Progenitor cell of endocrine pancreas (in vitro differentiated cells): ENCODE results near the gene CLEC18C. TPM values are rescaled to one million over a fixed set of nuclear protein-coding genes. Genes with fewer than 3 reads are reported as not detected.

Source experiments
- DNase-seq: peaks from one replicate; pipeline ENCODE4 v3.0.0; 2021; ENCODE audit warnings: low spot score; ENCODE audit not compliant: unreplicated experiment
- H3K27ac Mint-ChIP-seq: 2 replicates; pipeline ENCODE4 v1.8.0; 2021; ENCODE audit warnings: mild to moderate bottlenecking, moderate library complexity, mixed read lengths
- H3K27me3 Mint-ChIP-seq: 2 replicates; pipeline ENCODE4 v1.8.0; 2021; ENCODE audit warnings: mixed read lengths
- H3K36me3 Mint-ChIP-seq: 2 replicates; pipeline ENCODE4 v1.8.0; 2022; ENCODE audit warnings: mixed read lengths; ENCODE audit not compliant: insufficient read depth
- H3K4me1 Mint-ChIP-seq: 2 replicates; pipeline ENCODE4 v1.8.0; 2021; ENCODE audit warnings: low read depth, mixed read lengths
- H3K4me3 Mint-ChIP-seq: 2 replicates; pipeline ENCODE4 v1.8.0; 2021; ENCODE audit warnings: low read depth, mild to moderate bottlenecking, moderate library complexity, mixed read lengths
- H3K9me3 Mint-ChIP-seq: 2 replicates; pipeline ENCODE4 v1.8.0; 2021; ENCODE audit warnings: low read depth, mixed read lengths
- total RNA-seq: library from RNA; stranded (reverse); gene quantifications from 2 replicates; pipeline ENCODE4 v1.2.1, GENCODE V29; 2021
- TF ChIP-seq, protein P1 (sequence below): fragments of 200-600 bp; sonication (generic); IDR thresholded peaks from one replicate; pipeline ENCODE4 v1.5.0; 2021; ENCODE audit warnings: antibody characterized with exemption, mild to moderate bottlenecking; ENCODE audit not compliant: unreplicated experiment

Gene CLEC18C
- total RNA-seq, 1 donor from 2014 or later, result 0.17 TPM

DNA sequence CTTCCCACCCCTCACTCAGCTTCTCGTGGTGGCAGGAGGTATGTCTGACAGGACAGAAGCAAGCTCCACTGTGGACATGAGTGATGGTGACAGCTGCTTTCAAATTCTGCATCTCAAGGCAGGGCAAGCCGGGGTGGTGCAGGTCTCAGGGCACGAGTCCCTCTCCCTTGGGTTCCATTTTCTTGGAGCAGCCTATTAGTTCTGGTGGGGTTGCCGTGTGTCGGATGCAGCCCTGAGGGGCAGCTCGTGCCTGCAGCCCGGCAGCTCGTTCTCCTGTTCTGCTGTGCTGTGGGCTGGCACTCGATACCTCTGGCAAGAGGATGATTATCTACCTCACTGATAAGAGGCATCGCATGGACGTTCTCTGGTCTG is 16.5 kb upstream of the CLEC18C start:
- H3K4me3 Mint-ChIP-seq, result no peak overlapping the region
- peaks cover 24% of the 10 kb centered on the region for H3K36me3 Mint-ChIP-seq
- peak overlapping the region; percentile 62 for H3K27ac Mint-ChIP-seq
- H3K4me1 Mint-ChIP-seq, result no peaks in the 10 kb centered on the region
- DNase-seq, result no peak
- TF ChIP-seq, protein P1, sequence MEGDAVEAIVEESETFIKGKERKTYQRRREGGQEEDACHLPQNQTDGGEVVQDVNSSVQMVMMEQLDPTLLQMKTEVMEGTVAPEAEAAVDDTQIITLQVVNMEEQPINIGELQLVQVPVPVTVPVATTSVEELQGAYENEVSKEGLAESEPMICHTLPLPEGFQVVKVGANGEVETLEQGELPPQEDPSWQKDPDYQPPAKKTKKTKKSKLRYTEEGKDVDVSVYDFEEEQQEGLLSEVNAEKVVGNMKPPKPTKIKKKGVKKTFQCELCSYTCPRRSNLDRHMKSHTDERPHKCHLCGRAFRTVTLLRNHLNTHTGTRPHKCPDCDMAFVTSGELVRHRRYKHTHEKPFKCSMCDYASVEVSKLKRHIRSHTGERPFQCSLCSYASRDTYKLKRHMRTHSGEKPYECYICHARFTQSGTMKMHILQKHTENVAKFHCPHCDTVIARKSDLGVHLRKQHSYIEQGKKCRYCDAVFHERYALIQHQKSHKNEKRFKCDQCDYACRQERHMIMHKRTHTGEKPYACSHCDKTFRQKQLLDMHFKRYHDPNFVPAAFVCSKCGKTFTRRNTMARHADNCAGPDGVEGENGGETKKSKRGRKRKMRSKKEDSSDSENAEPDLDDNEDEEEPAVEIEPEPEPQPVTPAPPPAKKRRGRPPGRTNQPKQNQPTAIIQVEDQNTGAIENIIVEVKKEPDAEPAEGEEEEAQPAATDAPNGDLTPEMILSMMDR, result no peak
- no peaks in the 10 kb centered on the region for H3K9me3 Mint-ChIP-seq
- H3K27me3 Mint-ChIP-seq, result no peaks in the 10 kb centered on the region

DNA sequence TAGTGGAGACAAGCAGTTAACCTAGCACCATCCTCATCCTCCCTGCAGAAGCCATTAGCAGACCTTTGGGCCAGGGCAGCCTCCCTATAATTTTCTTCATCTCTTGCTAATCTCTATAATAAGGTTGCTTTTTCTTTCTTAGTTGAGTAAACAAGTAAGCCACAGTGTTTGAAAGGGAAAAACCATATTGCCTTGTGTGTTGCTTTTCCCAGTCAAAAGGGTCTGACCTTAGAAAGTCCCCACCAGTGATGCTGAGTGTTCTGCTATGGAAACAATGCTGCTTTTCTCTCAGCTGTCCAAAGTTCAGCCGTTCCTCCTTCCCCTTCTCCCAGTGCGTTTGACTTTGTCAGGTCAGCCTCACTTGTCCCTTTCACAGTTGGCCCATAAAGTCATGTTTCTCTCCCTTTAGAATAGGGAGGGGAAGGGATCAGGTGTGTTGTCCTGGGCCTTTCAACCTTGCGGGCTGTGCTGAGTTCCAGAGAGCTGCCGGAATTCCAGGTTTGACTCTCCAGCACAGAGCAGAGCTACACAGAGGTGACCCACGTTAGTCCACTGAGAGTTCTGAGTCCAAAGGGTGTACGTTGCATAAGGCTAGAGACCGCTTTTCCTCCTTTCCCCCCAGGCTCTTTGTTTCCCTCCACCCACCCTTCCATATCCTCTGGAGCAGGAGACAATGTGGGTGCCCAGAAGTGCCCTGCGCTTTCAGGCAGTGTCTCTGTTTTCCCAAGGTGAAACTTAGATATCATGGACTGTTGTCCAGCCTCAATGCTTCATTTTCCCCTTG is 15.9 kb upstream of the CLEC18C start:
- Mint-ChIP-seq H3K9me3 (no peaks in the 10 kb centered on the region), H3K27ac (peak overlapping the region; percentile 62), H3K4me3 (no peak overlapping the region), H3K36me3 (peaks cover 22% of the 10 kb centered on the region), H3K4me1 (no peaks in the 10 kb centered on the region), H3K27me3 (no peaks in the 10 kb centered on the region)
- TF ChIP-seq, protein P1, result no peak
- no peak for DNase-seq

DNA sequence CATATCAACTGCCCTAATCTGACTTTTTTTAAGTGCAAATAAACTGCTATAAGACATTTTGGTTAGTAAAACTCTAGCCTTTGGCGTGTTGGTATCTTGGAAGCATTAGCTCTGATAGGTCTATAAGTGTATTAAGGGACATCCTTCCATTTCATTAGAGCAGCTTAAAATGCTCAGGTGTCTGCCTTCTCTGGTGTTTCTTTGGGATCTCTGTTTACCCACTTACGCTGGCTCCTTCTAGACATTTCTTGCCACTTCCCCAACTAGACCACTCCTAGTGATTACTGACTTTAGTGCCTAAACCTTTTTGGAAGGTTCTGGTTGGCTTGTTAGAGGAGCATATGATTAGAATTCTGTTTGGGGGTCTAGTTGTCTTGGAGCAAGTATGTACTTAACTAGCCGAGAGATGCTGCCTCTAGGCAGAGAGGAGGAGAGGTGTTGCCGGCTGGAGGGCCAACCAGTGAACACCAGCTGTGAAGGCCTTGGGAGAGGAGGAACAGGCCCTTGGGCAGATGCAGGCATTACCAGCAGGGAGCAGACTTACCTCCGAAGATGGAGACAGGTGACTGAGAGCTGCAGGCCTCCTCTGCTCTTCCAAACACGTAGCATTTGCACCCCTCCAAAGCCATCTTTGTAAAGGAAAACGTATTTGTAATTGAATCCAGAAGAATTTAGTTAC is 15.2 kb upstream of the CLEC18C start:
- Mint-ChIP-seq H3K27me3 (no peaks in the 10 kb centered on the region), H3K4me3 (no peak overlapping the region), H3K4me1 (no peaks in the 10 kb centered on the region), H3K9me3 (no peaks in the 10 kb centered on the region), H3K36me3 (peaks cover 18% of the 10 kb centered on the region), H3K27ac (no peak overlapping the region)
- no peak for DNase-seq
- TF ChIP-seq, protein P1, result no peak

DNA sequence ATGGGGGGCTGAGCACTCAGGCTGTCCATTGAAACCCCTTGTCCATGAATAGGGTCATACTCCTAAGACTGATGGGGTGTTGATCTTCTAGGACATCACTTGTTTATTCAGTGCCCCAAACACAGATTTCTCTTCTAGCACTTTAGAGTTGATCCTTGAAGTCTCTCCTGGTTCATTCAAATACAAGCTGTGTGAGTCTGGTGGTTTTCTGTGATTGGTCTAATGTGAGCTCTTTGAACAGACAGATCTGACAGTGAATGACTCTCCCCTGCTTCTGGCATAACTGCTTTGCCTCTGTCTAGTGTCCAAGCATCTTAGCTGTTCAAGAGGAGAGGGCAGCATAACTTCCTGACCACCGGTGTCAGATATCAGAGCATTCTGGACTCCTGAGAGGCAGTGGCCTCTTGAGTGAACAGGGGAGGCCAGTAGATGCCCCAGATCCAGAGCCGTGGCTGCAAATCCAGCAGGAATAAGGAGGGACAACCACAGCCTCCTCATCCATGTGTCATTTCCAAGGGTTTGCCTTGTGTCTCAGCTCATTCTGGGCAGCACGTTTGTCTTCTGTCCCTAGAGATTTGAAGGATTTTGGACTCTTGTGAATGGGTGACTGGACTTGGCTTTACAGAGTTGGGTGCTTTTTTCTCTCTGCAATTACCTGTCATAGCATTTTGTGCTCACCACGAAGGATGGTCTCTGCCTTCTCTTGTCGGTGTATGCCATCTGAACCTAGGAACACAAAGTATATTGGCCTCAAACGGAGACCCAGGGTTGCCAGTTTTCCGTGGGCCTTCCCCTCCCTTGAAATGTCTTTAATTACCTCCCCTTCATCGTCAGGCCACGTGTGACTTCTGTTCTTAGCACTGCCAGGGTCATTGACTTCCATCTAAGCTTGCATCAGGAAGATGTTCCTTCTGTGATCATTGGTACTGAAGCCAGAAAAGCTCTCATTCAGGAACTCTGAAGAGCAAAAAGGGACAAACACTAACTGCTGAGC is 13.9 kb upstream of the CLEC18C start:
- no peak overlapping the region for H3K27ac Mint-ChIP-seq
- no peaks in the 10 kb centered on the region for H3K4me1 Mint-ChIP-seq
- DNase-seq, result no peak
- no peaks in the 10 kb centered on the region for H3K27me3 Mint-ChIP-seq
- no peak overlapping the region for H3K4me3 Mint-ChIP-seq
- H3K36me3 Mint-ChIP-seq, result peaks cover 17% of the 10 kb centered on the region
- H3K9me3 Mint-ChIP-seq, result no peaks in the 10 kb centered on the region
- TF ChIP-seq, protein P1, result no peak

DNA sequence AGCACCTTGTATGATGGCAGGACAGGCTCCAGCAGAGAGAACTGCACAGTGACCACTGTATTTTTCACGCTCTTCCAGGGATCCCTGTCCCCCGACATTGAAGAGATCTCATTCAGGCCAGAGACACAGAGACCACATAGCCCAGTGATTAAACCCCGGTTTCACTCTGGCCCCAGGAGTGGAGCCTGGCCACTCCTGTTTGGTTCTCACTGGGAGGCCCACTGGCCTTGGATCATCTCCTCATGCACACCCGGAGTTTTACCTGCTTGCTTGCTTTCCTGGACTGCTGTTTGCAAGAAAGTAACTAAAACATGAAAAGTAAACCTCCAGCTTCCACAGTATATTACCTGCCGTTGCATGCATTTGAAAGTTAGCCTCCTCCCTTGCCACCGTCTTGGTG is 13.2 kb upstream of the CLEC18C start:
- Mint-ChIP-seq H3K4me1 (no peaks in the 10 kb centered on the region), H3K9me3 (no peaks in the 10 kb centered on the region), H3K36me3 (peaks cover 17% of the 10 kb centered on the region), H3K4me3 (no peak overlapping the region), H3K27me3 (no peaks in the 10 kb centered on the region), H3K27ac (no peak overlapping the region)
- no peak for DNase-seq
- TF ChIP-seq, protein P1, result no peak
